ENCODE results near the gene PBX2.

The PBX2 gene

DNA sequence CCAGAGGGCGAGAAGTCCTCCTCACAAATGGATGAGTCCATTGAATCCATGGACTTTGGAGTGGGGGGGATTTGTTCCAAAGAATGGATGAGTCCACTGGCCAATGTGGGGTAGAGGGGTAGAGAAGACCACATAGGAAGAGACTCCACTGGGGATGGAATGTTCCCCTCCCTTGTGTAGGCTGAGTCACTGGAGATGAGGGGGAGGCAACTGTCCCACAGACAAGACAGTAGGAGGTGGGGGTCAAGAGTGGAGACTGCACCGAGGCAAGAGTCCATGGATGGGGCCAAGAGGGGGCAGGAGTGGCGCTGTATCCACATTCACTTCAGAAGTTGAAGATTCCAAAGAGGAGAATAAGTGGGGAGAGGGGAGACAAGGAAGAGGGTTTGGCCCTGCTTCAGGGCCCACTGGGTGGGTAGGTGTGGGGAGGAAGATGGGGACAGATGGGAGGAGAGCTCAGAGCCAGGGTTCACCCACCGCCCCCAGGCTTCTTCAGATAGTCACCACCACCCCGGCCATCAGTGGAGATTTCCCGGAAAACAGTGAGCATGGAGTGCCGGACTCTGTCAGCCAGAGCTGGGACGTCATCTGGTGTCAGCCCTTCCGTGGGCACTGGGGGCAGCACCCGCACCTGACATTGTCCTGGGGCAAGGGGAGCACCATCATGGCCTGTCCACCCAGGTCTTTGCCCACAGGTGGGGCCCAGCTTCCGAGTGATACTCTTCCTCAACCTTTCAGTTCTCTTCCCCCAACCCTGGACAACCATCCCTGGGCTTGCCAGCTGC, 21.0 kb downstream of the PBX2 start:
- DNase-seq = no peak

DNA sequence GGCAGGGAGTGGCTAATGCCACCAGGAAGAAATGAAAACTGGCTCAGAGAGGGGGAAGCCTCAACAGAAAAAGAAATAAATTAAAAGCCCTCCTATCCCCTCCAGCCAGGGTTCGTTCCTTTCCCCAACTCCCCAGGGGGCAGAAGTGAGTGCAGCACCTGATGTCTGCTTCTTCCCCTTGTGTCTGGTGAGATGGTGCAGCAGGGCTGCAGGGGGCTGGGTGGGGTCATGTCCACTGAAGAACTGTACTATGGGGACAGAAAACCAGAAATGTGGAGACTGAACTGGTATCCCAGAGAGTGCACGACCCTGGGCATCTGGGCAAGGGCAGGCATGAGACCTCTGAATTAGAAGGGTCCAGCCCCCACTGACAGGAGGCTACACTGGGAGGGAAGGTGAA, 21.7 kb downstream of the PBX2 start:
- no peak for DNase-seq

DNA sequence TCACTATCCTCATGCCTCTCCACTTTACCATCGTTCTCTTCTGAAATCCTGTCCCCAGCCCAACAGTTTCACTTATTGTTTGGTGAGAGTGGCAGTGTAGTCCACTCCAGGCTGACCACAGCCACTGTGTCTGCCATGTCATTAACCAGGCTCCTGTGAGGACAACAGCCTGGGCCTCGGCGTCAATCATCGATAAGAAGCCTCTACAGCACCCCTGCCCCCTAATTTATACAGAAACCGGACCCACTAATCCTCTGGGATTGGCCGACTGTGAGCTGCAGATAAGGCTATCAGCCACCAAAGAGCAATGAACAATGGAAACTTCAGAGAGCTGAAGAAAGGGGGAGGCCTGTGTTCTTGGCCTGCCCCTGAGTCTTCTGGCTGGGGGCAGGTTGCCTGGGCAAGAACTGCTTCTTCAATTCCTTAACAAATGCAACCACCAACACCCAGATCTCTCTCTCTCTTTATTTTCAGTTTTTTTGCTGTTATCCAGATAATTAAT, 22.2 kb downstream of the PBX2 start:
- DNase-seq = no peak

DNA sequence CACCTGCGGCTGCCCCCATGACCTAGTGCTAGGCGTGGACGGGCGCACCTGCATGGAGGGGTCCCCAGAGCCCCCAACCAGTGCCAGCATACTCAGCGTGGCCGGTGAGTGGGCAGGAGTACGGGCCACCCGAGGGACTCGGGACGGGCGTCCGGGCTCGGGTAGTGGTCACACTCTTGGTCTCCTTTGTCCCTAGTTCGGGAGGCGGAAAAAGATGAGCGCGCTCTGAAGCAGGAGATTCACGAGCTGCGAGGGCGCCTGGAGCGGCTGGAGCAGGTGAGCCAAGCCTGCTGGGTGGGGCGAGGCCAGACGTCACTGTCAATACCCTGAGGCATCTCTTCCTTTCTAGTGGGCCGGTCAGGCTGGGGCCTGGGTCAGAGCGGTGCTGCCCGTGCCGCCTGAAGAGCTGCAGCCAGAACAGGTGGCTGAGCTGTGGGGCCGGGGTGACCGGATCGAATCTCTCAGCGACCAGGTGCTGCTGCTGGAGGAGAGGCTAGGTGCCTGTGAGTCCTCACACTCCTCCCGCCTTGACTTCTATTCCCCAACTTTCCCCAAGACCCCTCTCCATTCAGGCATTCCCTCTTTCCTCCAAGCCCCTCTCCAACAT, 22.7 kb downstream of the PBX2 start:
- DNase-seq = no peak

DNA sequence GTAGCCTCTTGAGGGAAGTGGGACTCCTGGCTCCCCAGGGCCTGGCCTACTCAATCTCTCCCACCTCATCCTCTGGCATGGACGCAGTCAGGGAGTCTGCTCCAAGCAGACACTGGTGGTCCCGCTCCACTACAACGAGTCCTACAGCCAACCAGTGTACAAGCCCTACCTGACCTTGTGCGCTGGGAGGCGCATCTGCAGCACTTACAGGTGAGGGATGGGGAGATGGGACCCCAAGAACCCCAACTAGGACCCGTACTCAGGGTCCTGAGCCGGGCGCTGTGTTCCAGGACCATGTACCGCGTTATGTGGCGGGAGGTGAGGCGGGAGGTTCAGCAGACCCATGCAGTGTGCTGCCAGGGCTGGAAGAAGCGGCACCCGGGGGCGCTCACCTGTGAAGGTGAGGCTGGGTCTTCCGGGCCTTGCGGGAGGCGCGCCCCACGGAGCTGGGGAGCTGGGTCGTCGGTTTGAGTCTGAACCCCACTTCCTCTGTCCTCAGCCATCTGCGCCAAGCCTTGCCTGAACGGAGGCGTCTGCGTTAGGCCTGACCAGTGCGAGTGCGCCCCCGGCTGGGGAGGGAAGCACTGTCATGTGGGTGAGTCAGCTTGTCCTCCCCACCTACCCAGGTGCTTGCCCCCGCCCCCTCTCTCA, 23.5 kb downstream of the PBX2 start:
- DNase-seq = no peak

DNA sequence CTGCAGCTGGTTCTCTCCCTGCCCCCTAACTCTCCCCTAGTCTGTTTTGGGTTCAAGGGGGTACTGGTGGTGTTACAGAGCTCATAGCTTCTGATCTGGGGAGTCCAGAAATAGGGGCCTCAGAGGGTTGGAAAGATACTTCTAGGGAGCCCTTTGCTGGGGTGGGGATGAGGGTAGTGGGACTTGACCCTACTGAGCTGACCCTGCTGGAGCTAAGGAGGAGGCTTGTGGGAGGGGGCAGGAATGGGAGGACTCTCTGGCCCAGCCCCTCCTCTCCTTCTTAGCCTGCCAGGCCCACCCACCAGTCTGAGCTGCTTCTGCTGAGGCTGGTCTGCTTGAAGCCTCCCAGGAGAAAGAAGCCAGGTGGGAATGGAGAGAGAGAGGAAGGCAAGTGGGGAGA, 25.7 kb downstream of the PBX2 start, which contains the start of gene EGFL8:
EGFL8 (plus strand) TSS at position 301 of the 400 bp plus-strand sequence. CDS start 1,571 bp downstream, outside the sequence.
- DNase-seq = no peak

DNA sequence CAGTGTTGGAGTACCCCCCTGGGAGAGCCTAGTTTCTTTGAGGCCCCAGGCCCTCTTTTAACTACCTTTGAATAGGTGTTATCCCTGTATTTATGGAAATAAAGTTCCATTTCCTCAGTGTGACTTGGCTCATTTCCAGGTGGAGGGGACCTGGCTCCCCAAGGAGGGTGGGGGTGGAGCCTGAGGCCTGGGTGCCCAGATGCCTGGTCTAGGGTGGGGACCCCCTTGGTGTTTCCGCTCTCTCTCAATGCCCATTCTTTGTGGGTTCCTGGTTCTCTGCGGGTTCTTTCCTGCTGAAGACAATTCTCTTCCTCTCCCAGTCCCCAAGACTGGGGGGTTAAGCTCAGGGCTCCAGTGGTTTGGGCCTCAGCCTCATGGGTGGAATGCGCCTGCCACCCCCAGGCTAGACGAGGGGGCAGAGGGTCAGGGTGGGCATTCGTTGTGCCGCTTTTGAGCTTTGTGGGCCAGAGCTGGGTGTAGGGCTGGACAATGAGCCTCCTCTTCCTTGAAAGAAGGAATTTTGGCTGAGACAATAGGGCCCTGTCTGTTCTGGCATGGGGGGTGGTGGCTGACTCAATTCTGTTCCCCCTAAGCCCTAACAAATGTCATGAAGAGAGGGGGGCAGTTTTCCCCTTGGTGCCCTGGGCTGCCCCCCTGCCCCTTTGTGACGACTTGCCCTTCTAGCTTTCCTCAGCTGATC, 26.3 kb downstream of the PBX2 start:
- DNase-seq = no peak

DNA sequence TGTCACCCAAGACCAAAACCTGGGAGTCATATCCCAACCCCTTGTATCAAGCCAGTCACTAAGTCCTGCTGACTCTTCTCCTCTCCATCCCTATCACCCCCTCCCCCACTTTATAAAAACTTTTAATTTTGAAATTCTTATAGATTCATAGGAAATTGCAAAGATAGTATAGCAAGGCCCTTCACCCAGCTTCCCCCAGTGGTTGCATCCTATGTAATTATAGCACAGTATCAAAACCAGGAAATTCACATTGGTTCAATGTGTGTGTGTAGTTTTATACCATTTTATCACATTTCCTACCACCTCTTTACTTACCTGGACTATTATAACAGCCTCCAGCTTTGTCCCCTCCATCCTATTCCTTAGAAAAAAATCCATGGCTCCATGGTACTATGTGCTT, 31.9 kb downstream of the PBX2 start:
- DNase-seq = no peak

DNA sequence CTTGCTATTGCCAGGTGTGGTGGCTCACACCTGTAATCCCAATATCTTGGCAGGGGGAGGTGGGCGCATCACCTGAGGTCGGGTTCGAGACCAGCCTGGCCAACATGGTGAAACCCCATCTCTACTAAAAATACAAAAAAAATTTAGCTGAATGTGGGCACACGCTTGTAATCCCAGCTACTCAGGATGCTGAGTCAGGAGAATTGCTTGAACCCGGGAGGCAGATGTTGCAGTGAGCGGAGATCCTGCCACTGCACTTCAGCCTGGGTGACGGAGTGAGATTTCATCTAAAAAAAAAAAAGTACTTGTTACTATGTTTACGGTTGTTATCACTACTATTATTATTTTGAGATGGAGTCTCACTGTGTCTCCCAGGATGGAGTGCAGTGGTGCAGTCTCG, 33.1 kb downstream of the PBX2 start:
- DNase-seq = no peak

DNA sequence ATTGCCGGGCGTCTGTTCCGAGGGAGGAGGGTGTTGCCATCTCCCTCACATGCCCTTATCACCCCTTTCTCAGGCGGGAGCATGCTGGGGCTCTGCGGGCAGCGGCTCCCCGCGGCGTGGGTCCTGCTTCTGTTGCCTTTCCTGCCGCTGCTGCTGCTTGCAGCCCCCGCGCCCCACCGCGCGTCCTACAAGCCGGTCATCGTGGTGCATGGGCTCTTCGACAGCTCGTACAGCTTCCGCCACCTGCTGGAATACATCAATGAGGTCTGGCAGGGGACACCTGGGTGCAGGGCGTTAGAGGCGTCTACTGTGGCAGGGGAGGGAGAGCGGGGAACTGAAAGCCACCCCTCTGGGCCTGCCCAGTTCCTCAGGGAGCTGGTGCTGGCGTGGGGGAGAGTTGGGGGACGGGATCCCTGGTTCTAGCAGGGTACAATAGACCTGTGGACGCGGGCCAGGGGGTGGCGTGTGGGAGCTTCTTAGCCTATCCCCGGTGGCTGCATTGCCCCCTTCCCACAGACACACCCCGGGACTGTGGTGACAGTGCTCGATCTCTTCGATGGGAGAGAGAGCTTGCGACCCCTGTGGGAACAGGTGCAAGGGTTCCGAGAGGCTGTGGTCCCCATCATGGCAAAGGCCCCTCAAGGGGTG, 35.4 kb downstream of the PBX2 start:
- DNase-seq = peak; percentile 75

DNA sequence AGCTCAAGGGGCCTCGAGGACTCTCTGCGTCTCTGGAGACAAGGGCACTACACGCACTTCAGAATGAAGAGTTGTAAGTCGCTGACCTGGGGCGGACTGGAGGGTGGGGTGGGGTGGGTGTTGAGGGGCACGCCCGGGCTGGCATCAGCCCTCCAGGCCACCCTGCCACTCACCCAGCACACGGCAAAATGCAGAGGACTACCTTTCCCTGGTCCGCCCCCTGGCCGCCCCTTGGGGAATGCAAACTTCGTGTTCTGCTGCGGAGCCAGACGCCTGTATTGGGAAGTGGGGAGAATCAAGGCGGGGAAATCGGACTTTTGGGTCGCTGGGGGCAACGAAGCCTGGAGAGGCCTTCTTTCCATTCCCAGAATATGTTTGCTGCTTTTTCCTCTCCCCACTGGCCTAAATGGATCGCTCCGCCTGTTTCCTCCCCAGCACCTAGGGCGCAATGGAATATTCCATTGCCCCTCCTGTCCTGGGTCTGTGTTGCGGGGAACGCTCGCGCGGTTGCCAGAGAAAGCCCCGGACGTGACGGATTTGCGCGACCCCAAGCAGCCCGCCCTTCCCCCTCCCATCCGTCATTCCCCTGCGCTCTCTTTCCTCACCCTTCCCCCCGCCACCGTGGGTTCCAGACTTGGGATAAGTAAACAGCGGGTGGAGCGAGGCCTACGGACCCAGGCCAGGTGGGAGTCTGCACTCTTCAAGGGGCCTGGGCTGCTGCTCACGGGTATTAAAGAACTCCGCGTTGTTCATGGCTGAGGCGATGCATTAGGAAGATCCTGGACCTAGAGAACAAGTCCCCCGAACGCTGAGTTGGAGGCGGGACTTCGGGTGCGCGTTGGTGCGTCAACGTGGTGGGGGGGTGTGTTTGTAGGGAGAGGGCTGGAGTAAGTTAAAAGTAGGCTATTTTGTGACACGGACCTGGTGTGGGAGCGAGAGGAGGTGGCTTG, 36.2 kb downstream of the PBX2 start, which contains the start of gene PPT2:
PPT2 (plus strand) TSS at position 578 of the 950 bp plus-strand sequence. CDS start 454 bp downstream, outside the sequence.
- DNase-seq = peak; percentile 78

DNA sequence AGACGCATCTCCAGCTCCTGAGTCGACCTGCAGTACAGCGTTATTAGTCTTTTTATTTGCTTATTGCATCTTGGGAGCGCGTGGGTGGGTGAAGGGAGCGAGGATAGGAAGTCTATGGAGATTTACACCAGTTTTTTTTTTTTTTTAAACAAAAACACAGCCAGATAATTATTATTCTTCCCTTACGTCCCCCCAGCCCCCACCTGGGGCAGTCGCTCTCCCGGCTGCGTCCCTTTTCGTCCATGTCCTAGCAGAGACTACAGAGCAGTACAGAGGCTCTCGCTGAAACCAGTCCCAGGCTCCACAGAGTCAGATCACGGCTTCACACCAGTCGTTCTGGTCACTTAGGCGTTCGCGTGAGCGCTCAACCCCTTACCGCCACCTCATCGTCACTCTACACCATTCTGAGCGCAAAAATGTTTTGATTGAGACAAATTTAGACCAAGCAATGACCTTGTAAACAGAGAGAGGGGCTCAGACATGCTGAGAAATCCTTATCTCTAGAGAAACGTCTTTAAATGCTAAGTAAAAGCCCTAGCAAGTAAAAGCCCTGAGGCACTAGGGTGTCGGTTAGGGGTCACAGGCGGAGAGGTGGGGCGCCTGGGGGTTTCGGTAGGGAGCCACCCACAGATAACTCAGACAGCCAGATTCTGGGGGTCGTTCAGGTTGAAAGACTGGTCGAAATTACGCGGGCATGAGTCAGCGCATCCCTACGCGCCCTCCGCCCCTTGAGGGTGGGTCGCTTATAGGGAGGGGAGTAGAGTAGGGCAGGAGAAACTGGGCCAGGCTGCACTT, 37.0 kb downstream of the PBX2 start:
- no peak for DNase-seq

DNA sequence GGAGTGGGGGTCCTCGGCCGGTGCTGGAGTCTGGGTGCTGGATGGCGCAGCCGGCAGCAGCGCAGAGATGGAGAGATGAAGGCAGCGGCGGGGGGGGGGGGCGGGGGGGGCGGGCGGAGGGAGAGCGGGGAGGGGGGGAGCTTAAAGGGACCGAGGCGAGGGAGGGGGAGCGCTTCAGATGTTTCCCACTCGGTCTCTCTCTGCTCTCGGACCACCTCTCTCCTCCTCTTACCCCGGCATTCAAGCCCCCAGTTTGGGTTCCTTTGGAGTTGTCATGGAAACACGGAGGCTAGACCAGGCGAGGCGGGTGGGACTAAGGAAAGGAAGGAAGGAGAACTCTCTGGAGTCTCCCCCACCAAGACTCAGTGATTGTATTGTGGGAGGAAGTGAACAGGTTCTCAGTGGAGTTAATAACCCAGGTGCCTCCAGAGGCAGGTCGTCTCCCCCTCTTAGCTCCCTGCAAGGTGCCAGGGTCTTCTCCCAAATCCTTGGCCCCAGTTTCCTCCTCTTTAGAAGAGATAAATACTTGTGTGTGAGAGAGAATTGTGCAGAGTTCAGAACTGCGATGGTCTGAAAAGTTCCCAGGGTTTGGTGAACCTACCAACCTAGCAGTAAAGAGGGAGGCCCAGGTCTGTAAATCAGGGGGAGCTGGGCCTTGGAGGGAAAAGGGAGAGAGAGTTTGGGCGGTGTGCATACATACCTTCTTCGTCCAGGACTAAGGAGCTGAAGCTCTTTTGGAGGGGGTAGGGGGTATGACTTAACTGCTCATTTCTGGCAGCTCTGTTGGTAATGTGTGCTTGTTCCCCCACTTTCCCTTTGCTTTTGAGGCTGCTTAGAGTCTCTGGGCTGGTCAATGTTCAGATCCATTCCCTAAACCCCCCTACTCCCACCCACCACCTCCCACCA, 37.9 kb downstream of the PBX2 start, which contains the start of gene PRRT1:
PRRT1 (minus strand) TSS at position 77 of the 906 bp plus-strand sequence. CDS start 112 bp downstream, outside the sequence.
- DNase-seq = no peak

DNA sequence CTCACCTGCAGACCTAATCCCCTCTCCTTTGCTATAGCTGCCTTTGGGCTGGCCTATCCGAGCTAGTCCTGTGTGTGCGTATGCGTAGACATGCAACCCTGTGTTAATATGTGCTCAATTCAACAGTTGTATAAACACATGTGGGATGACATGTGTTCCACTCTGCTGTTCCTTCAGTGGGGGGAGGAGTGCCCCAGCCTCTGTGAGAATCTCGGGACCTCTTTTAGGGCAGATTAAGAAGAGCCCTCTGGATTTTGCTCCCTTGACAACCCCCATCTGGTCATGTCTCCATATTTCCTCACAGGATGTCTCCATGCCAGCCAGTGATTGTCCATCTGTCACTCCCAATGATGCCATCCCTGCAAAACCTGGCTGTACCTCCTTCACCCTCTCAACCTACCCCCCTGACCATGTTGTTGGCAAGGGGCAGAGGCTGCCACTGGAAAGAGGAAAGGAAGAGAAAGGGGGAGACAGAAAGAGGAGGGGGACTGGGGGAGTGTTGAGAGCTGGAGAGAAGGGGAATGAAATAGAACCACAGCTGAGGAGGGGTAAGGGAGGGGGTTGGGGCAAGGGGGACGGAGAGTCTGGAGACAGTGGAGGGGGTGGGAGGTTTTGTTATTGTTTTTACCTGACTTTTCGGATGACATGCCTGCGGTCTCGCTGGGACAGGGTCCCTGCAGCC, 38.7 kb downstream of the PBX2 start:
- DNase-seq = no peak

DNA sequence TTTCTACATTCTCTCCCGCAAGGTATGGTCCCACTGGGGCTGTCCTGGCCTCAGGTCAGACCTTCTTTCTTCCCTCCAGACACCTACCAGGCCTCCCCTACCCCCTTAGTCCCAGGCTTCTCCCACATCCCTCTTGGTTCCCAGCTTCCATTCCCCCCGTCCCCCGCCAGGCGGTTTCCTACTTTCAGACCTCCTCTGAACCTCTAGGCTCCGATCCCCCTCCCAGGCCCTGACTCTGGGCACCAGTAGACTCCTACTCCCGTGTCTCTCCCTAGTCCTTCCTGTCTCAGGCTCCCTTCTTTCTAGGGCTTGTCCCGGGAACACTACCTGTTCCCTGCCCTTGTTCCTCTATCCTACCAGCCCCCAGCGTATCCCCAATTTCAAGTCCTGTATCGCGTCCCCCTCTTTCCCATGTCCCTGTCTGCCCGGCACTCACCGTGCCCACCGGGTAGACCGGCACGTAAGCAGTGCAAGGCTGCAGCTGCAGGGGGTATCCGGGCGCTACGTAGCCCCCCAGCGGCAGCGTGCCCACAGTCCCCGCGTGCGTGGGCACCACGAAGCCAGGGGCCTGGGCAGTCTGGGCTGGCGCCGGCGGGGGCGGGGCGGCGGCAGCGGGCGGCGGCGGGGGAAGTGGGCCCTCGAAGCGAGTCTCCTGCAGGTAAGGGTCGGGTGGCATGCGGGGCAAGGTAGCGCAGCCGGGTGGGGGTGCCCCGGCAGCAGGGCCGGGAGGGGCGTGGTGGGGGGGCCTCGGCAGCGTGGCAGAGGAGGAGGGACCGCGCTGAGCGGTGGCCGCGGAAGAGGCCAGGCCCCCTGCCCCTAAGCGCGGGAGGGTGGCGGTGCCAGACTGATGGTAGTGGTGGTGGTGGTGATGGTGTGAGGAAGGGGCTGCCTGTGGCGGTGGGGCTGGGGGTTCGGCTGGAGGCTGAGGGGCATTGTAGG, 39.8 kb downstream of the PBX2 start:
- no peak for DNase-seq

DNA sequence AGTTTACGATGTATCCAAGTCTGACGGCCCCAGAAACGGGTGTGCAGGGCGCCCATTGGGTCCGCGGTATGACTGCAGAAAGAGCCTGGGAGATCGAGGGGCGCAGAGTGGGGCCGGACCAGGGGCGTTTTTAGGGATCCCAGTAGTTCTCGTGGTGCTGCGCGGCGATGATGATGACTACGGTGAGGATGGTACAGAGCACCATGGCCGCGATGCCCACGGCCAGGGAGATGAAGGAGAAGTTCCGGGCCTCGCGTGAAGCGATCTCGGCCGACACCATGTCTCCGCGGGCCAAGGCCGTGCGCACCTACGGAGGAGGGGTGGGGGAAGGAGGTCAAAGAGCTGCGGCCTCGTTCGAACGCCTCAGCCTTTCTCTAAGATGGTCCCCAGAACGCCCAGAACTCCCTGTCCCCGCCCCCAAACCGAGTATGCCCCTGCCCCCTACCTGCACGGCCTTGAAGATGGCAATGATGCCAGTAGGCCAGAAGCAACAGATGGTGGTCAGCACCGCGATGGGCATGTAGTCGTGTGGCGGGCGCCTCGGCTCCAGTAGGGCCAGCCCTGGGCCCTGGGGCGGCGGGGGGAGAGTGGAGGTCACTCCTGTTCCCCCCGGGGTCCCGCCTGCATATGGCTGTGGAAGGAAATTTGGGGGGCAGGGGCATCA, 40.8 kb downstream of the PBX2 start:
- DNase-seq = peak; percentile 22

Data from CD4-positive, alpha-beta T cell treated with Interleukin-15 for 1 hour (primary cell).